ENCODE data around the gene FHIT.

FHIT gene

GRCh38 chr3:61168286-61168685, 83.0 kb downstream of the FHIT start:
- no peak for DNase-seq

- no peak for DNase-seq
Measured at GRCh38 chr3:61162965-61163364, 88.3 kb downstream of the FHIT start.

GRCh38 chr3:61158667-61159066, 92.6 kb downstream of the FHIT start:
- DNase-seq: no peak

GRCh38 chr3:61158216-61158615, 93.0 kb downstream of the FHIT start:
- peak; percentile 80 for DNase-seq

- no peak for DNase-seq
Measured at GRCh38 chr3:61157414-61157813, 93.8 kb downstream of the FHIT start.

GRCh38 chr3:61155701-61156292, 95.5 kb downstream of the FHIT start:
- no peak for DNase-seq

- peak; percentile 30 for DNase-seq
Measured at GRCh38 chr3:61154457-61155198, 96.6 kb downstream of the FHIT start.

- DNase-seq: no peak
Measured at GRCh38 chr3:61152071-61152470, 99.2 kb downstream of the FHIT start.

- no peak for DNase-seq
Measured at GRCh38 chr3:61149236-61149635, 102.0 kb downstream of the FHIT start.

- DNase-seq: no peak
Measured at GRCh38 chr3:61146010-61146890, 105.0 kb downstream of the FHIT start.

GRCh38 chr3:61141697-61142096, 109.6 kb downstream of the FHIT start:
- DNase-seq: no peak

GRCh38 chr3:61141227-61141626, 110.0 kb downstream of the FHIT start:
- no peak for DNase-seq

- DNase-seq: no peak
Measured at GRCh38 chr3:61139686-61140085, 111.6 kb downstream of the FHIT start.

GRCh38 chr3:61138401-61138800, 112.9 kb downstream of the FHIT start:
- no peak for DNase-seq

GRCh38 chr3:61136191-61136590, 115.1 kb downstream of the FHIT start:
- DNase-seq: no peak

GRCh38 chr3:61134532-61134931, 116.7 kb downstream of the FHIT start:
- DNase-seq: no peak

- no peak for DNase-seq
Measured at GRCh38 chr3:61132062-61132461, 119.2 kb downstream of the FHIT start.

- no peak for DNase-seq
Measured at GRCh38 chr3:61118830-61119229, 132.4 kb downstream of the FHIT start.

- peak; percentile 65 for DNase-seq
Measured at GRCh38 chr3:61117045-61117898, 134.0 kb downstream of the FHIT start.

- DNase-seq: no peak
Measured at GRCh38 chr3:61114316-61114953, 136.8 kb downstream of the FHIT start.

- no peak for DNase-seq
Measured at GRCh38 chr3:61111825-61112224, 139.4 kb downstream of the FHIT start.

GRCh38 chr3:61110576-61110975, 140.7 kb downstream of the FHIT start:
- no peak for DNase-seq

Measured in NCI-H345 (cell line).